Adrenal gland (tissue), 5 donors: ENCODE measurements around the gene FARS2.
"Not testable (repeated sequence)": the region's sequence is repeated elsewhere in the genome, so short reads cannot be mapped to it uniquely, and the experiment has no call there.

Source experiments
- CTCF ChIP-seq, 6 experiments: fragments of 450-650 bp in 4 of 6; fragments of 200-600 bp in 2 of 6; sonication (generic) in 1 of 6; IDR thresholded peaks; 1 replicate in 5 of 6; 2 replicates in 1 of 6; pipeline versions ENCODE4 v1.5.1 to v1.8.0; 2016 to 2021; ENCODE audit warnings: antibody characterized with exemption in 6 of 6, mild to moderate bottlenecking in 2 of 6, moderate library complexity in 1 of 6
- POLR2A ChIP-seq, 2 donors: fragments of 450-650 bp; IDR thresholded peaks; one replicate each; pipeline ENCODE4 v1.6.1; 2017; ENCODE audit warnings: antibody characterized with exemption in 2 of 2, mild to moderate bottlenecking in 2 of 2, moderate library complexity in 1 of 2
- donor health status: DM: no; HTN: no; CAD: no.

DNA sequence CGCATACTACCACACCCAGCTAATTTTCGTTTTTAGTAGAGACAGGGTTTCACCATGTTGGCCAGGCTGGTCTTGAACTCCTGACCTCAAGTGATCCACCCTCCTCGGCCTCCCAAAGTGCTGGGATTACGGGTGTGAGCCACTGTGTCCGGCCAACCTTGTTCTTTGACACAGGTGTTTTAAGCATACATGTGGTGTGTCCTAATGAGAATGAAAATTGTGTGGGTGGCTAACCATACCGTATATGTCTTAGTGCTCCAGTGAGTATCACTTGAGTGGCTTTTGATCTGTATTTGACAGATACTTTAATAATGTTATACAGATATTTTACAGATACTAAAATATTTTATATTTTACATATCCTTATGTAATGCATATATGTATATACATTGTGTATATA lies 395.4 kb downstream of the FARS2 start:
- not testable (repeated sequence) for TF ChIP-seq CTCF, POLR2A (IDR thresholded peaks at IDR 0.05)
